ENCODE data around the gene AP5B1. TPM values are rescaled to one million over a fixed set of nuclear protein-coding genes. Genes with fewer than 3 reads are reported as not detected.

AP5B1 gene
- total and polyA plus RNA-seq, 2 of the 8 experiments (the other 6 are each of a cell fraction or from before 2014, with no cell fraction given) = 7.6 to 10.0 TPM

GRCh38 chr11:65727865-65728264 lies 52.9 kb downstream of the AP5B1 start:
- Histone ChIP-seq H2AK5ac (ENCODE audit: low read depth, low read length) (no peak overlapping the region), H4K91ac (replicated peaks; ENCODE audit: insufficient read length, low read length) (no peak overlapping the region), H4K8ac (ENCODE audit: extremely low read depth, insufficient read depth, low read length) (peak overlapping the region; percentile 9; the same call in 1 of the 2 replicates), H4K5ac (ENCODE audit: insufficient read length, low read depth, low read length) (no peak overlapping the region), H3K14ac (ENCODE audit: insufficient read length) (no peak overlapping the region), H3K18ac (ENCODE audit: extremely low read depth, low read length) (no peak overlapping the region), H3K27me3 (replicated peaks in 1 of 4; ENCODE audit: control insufficient read depth in 3 of 4, extremely low read depth in 1 of 4, insufficient read depth in 3 of 4, low read length in 3 of 4) (peaks cover 0 to 5% (median 1%) of the 10 kb centered on the region in 4 experiments; a peak in 2 of 7 replicates), H3K4ac (replicated peaks; ENCODE audit: insufficient read length, low read depth, low read length) (no peak overlapping the region), H3K79me1 (ENCODE audit: low read depth, low read length) (no peaks in the 10 kb centered on the region), H3K27ac (ENCODE audit: low read depth, low read length) (no peak overlapping the region), H4K20me1 (replicated peaks in 1 of 2; ENCODE audit: control insufficient read depth in 1 of 2, insufficient read depth in 2 of 2, low read length in 2 of 2) (no peaks in the 10 kb centered on the region), H3K79me2 (ENCODE audit: control insufficient read depth in 1 of 2, insufficient read depth in 2 of 2, low read length in 2 of 2) (no peaks in the 10 kb centered on the region), H2BK5ac (ENCODE audit: low read depth, low read length) (no peak overlapping the region), H3K9ac (replicated peaks in 1 of 4; ENCODE audit: extremely low read depth in 1 of 4, low read depth in 3 of 4, low read length in 3 of 4) (no peak overlapping the region), H3K23ac (ENCODE audit: insufficient read length) (no peak overlapping the region), H3K4me1 (replicated peaks in 1 of 4; ENCODE audit: control insufficient read depth in 3 of 4, insufficient read depth in 4 of 4, low read length in 3 of 4) (no peaks in the 10 kb centered on the region), H2BK20ac (ENCODE audit: low read length) (no peak overlapping the region), H3K36me3 (ENCODE audit: control insufficient read depth in 2 of 4, insufficient read depth in 4 of 4, low read length in 3 of 4) (no peaks in the 10 kb centered on the region), H3K9me3 (ENCODE audit: insufficient read depth in 2 of 2, low read depth in 1 of 2, low read length in 1 of 2) (no peaks in the 10 kb centered on the region), H3K4me2 (ENCODE audit: insufficient read depth in 1 of 2, low read depth in 2 of 2, low read length in 2 of 2) (no peak overlapping the region), H3K4me3 (ENCODE audit: extremely low read depth in 1 of 4, insufficient read depth in 2 of 4, low read depth in 3 of 4, low read length in 4 of 4) (no peak overlapping the region), H2BK15ac (ENCODE audit: low read length) (no peak overlapping the region), H2BK120ac (replicated peaks; ENCODE audit: low read depth, low read length) (no peak overlapping the region), H2BK12ac (ENCODE audit: low read depth, low read length) (no peak overlapping the region), H3K56ac (replicated peaks; ENCODE audit: insufficient read length, low read depth, low read length) (no peak overlapping the region), H3K23me2 (ENCODE audit: low read depth, low read length) (no peaks in the 10 kb centered on the region), H2AFZ (ENCODE audit: low read length) (no peak overlapping the region)
- POLR2A ChIA-PET (ENCODE audit: partially characterized antibody) = interaction anchor here (1.6 to 5.0 kb wide), 3 partner anchors 8 to 132 kb away, joined by 3 to 25 read pairs (median 10); partner anchors contain the start of genes MUS81 and RNASEH2C
- no peak for DNase-seq (ENCODE audit: low read depth in 1 of 2, low spot score in 2 of 2)
- FAIRE-seq = no peak
- TF ChIP-seq JUN (IDR thresholded peaks at IDR 0.05; ENCODE audit: low read depth, low read length) = no peak
- 91% methylated on average over 15 of the region's 15 CpGs; no CpG with 5 or more reads in 1 of the 2 experiments for WGBS, 2 experiments (ENCODE audit: extremely low coverage in 1 of 2, insufficient coverage in 1 of 2, insufficient read length in 1 of 2, insufficient replicate concordance in 2 of 2, low coverage in 1 of 2, low lambda C conversion rate in 2 of 2, missing lambda C conversion rate in 1 of 2)
- CTCF ChIA-PET (ENCODE audit: partially characterized antibody) = interaction anchor here (0.6 to 3.5 kb wide), 22 partner anchors 8 to 1152 kb away, joined by 3 to 26 read pairs (median 6); partner anchors contain the start of genes FIBP and KAT5
